Measurements from ENCODE around the gene TOMM34. TPM values are rescaled to one million over a fixed set of nuclear protein-coding genes. Genes with fewer than 3 reads are reported as not detected.

TOMM34 gene
- total and polyA plus RNA-seq, 5 experiments from 2014 or later: 9.3 to 27.2 (median 12.7) TPM

GRCh38 chr20:44946271-44946852 lies 13.8 kb downstream of the TOMM34 start:
- Mint-ChIP-seq H3K4me3 (no peak overlapping the region), H3K9me3 (no peaks in the 10 kb centered on the region), H3K27ac (peak overlapping the region in 6 of 10 donors; percentile 16 to 89 (median 60)), H3K27me3 (no peaks in the 10 kb centered on the region), H3K4me1 (peaks cover 0 to 6% (median 3%) of the 10 kb centered on the region in 4 donors), H3K36me3 (peaks cover 0 to 95% (median 24%) of the 10 kb centered on the region in 3 donors)
- ATAC-seq (no peak), DNase-seq (no peak)
- POLR2A ChIA-PET: interaction anchor here (1.5 kb wide), 1 partner anchor 15 kb away, joined by 3 read pairs; no protein-coding TSS in a partner anchor

DNA sequence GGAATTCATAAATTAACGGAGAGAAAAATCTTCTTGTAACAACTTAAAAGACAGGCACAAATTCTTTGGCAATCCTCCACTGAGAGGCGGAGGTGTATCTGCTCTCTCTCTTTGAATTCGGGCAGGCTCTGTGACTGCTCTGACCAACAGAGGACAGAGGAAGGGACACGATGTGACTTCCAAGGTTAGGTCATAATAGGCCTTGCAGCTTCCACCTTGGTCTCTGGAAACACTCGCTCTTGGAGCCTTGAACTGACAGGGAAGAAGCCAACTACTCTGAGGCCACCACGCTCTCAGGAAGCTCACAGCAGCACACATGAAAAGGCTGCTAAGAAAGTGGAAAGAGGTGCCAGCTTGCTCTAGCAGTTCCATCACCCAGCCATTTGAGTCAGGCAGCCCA lies 14.9 kb downstream of the TOMM34 start:
- Mint-ChIP-seq H3K36me3 (peaks cover 0 to 93% (median 18%) of the 10 kb centered on the region in 3 donors), H3K27ac (peak overlapping the region in 6 of 10 donors; percentile 7 to 80 (median 40)), H3K4me1 (peaks cover 0 to 6% (median 3%) of the 10 kb centered on the region in 4 donors), H3K9me3 (no peaks in the 10 kb centered on the region), H3K4me3 (no peak overlapping the region), H3K27me3 (no peaks in the 10 kb centered on the region)
- DNase-seq (no peak), ATAC-seq (no peak)
- POLR2A ChIA-PET: interaction anchor here (1.5 kb wide), 1 partner anchor 16 kb away, joined by 3 read pairs; no protein-coding TSS in a partner anchor

GRCh38 chr20:44943828-44944227 lies 16.4 kb downstream of the TOMM34 start:
- peak overlapping the region in 4 of 10 donors; percentile 4 to 67 (median 44) for H3K27ac Mint-ChIP-seq
- H3K4me1 Mint-ChIP-seq: peaks cover 0 to 6% (median 2%) of the 10 kb centered on the region in 4 donors
- POLR2A ChIA-PET: no interaction called here
- DNase-seq (no peak), ATAC-seq (no peak)
- no peaks in the 10 kb centered on the region for H3K27me3 Mint-ChIP-seq
- H3K4me3 Mint-ChIP-seq: no peak overlapping the region
- no peaks in the 10 kb centered on the region for H3K9me3 Mint-ChIP-seq
- H3K36me3 Mint-ChIP-seq: peaks cover 0 to 89% (median 13%) of the 10 kb centered on the region in 3 donors

GRCh38 chr20:44942264-44942973 lies 17.8 kb downstream of the TOMM34 start:
- ATAC-seq (no peak), DNase-seq (no peak)
- H3K27me3 Mint-ChIP-seq: no peaks in the 10 kb centered on the region
- peak overlapping the region in 5 of 10 donors; percentile 9 to 91 (median 21) for H3K27ac Mint-ChIP-seq
- H3K4me3 Mint-ChIP-seq: no peak overlapping the region
- POLR2A ChIA-PET: no interaction called here
- no peaks in the 10 kb centered on the region for H3K9me3 Mint-ChIP-seq
- H3K4me1 Mint-ChIP-seq: peaks cover 0 to 6% (median 1%) of the 10 kb centered on the region in 4 donors
- H3K36me3 Mint-ChIP-seq: peaks cover 0 to 82% (median 8%) of the 10 kb centered on the region in 3 donors

- DNase-seq (no peak), ATAC-seq (no peak)
- Mint-ChIP-seq H3K36me3 (peaks cover 0 to 82% (median 8%) of the 10 kb centered on the region in 3 donors), H3K27ac (peak overlapping the region in 5 of 10 donors; percentile 18 to 84 (median 47)), H3K27me3 (no peaks in the 10 kb centered on the region), H3K9me3 (no peaks in the 10 kb centered on the region), H3K4me1 (peaks cover 0 to 6% (median 0%) of the 10 kb centered on the region in 4 donors), H3K4me3 (no peak overlapping the region)
- POLR2A ChIA-PET: interaction anchor here (1.0 to 1.4 kb wide), 2 partner anchors 9 to 41 kb away, joined by 3 to 6 read pairs; no protein-coding TSS in a partner anchor
Measured at GRCh38 chr20:44941120-44941691, 19.0 kb downstream of the TOMM34 start.

DNA sequence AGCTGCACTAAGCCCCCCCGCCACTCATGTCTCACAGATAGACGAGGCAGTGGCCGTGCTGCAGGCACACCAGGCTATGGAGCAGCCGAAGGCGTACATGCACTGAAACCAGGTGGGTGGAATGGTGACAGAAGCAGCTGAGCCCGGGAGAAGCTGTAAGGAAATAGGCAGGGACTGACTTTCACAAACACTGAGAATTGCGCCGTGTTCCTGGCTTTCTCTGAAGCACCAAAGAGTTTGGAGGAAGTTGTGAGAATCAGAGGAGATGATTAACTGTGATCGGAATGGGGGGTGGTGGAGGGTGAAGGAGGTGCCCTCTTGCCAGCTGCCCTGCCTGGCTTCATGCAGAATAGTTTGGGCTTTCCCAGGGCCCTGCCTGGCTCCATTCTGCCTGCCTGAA lies 21.6 kb downstream of the TOMM34 start:
- peak overlapping the region in 3 of 10 donors; percentile 61 to 89 (median 76) for H3K27ac Mint-ChIP-seq
- H3K36me3 Mint-ChIP-seq: peaks cover 0 to 69% (median 11%) of the 10 kb centered on the region in 3 donors
- H3K4me1 Mint-ChIP-seq: peaks cover 0 to 6% (median 0%) of the 10 kb centered on the region in 4 donors
- ATAC-seq: no peak
- no peak overlapping the region for H3K4me3 Mint-ChIP-seq
- no peaks in the 10 kb centered on the region for H3K27me3 Mint-ChIP-seq
- no peaks in the 10 kb centered on the region for H3K9me3 Mint-ChIP-seq
- DNase-seq: no peak
- POLR2A ChIA-PET: interaction anchor here (1.3 kb wide), 1 partner anchor 13 kb away, joined by 3 read pairs; no protein-coding TSS in a partner anchor

GRCh38 chr20:44936510-44936909 lies 23.7 kb downstream of the TOMM34 start:
- H3K9me3 Mint-ChIP-seq: no peaks in the 10 kb centered on the region
- no peaks in the 10 kb centered on the region for H3K27me3 Mint-ChIP-seq
- H3K27ac Mint-ChIP-seq: no peak overlapping the region
- no peak overlapping the region for H3K4me3 Mint-ChIP-seq
- H3K4me1 Mint-ChIP-seq: peaks cover 0 to under 1% (median 0%) of the 10 kb centered on the region in 4 donors
- ATAC-seq: no peak
- H3K36me3 Mint-ChIP-seq: peaks cover 0 to 59% (median 12%) of the 10 kb centered on the region in 3 donors
- POLR2A ChIA-PET: no interaction called here
- DNase-seq: no peak

- Mint-ChIP-seq H3K27me3 (no peaks in the 10 kb centered on the region), H3K4me1 (peaks cover 0 to 1% (median 0%) of the 10 kb centered on the region in 4 donors), H3K27ac (peak overlapping the region in 1 of 10 donors; percentile 37), H3K36me3 (peaks cover 0 to 44% (median 17%) of the 10 kb centered on the region in 3 donors), H3K4me3 (no peak overlapping the region), H3K9me3 (no peaks in the 10 kb centered on the region)
- POLR2A ChIA-PET: interaction anchor here (0.8 to 1.0 kb wide), 2 partner anchors 8 to 64 kb away, joined by 3 to 4 read pairs; no protein-coding TSS in a partner anchor
- ATAC-seq (no peak), DNase-seq (no peak)
Measured at GRCh38 chr20:44932916-44933315, 27.3 kb downstream of the TOMM34 start.

- H3K36me3 Mint-ChIP-seq: peaks cover 0 to 37% (median 17%) of the 10 kb centered on the region in 3 donors
- H3K9me3 Mint-ChIP-seq: no peaks in the 10 kb centered on the region
- peaks cover 0 to 1% (median 0%) of the 10 kb centered on the region in 4 donors for H3K4me1 Mint-ChIP-seq
- H3K27me3 Mint-ChIP-seq: no peaks in the 10 kb centered on the region
- DNase-seq: no peak
- H3K4me3 Mint-ChIP-seq: no peak overlapping the region
- no peak overlapping the region for H3K27ac Mint-ChIP-seq
- POLR2A ChIA-PET: interaction anchor here (0.6 kb wide), 1 partner anchor 44 kb away, joined by 3 read pairs; no protein-coding TSS in a partner anchor
- no peak for ATAC-seq
Measured at GRCh38 chr20:44931911-44932310, 28.3 kb downstream of the TOMM34 start.

DNA sequence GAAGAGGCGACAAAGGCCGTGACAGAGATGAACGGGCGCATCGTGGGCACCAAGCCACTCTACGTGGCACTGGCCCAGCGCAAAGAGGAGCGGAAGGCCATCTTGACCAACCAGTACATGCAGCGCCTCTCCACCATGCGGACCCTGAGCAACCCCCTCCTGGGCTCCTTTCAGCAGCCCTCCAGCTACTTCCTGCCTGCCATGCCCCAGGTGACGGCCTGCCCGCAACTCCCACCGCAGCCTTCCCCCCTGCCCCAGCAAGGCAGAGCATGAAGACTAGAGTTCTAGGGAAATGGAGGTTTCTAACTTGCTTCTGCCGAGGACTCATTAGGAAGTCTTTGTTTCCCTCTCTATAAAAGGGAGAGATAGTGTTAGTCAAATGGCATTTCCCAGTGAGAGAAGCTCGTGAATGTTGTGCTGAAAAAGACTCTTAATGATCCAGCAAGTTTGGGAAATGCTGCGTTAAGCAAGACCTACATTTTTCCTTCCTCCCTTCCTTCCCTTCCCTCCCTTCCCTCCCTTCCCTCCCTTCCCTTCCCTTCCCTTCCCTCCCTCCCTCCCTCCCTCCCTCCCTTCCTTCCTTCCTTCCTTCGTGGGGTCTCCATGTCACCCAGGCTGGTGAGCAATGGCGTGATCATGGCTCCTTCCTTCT lies 29.6 kb downstream of the TOMM34 start:
- H3K9me3 Mint-ChIP-seq: no peaks in the 10 kb centered on the region
- DNase-seq (no peak), ATAC-seq (no peak)
- no peak overlapping the region for H3K4me3 Mint-ChIP-seq
- H3K4me1 Mint-ChIP-seq: peaks cover 0 to 1% (median 0%) of the 10 kb centered on the region in 4 donors
- H3K27ac Mint-ChIP-seq: peak overlapping the region in 2 of 10 donors; percentile 48 to 75
- H3K36me3 Mint-ChIP-seq: peaks cover 0 to 27% (median 13%) of the 10 kb centered on the region in 3 donors
- no peaks in the 10 kb centered on the region for H3K27me3 Mint-ChIP-seq
- POLR2A ChIA-PET: interaction anchor here (0.5 kb wide), 1 partner anchor 17 kb away, joined by 6 read pairs; no protein-coding TSS in a partner anchor

DNA sequence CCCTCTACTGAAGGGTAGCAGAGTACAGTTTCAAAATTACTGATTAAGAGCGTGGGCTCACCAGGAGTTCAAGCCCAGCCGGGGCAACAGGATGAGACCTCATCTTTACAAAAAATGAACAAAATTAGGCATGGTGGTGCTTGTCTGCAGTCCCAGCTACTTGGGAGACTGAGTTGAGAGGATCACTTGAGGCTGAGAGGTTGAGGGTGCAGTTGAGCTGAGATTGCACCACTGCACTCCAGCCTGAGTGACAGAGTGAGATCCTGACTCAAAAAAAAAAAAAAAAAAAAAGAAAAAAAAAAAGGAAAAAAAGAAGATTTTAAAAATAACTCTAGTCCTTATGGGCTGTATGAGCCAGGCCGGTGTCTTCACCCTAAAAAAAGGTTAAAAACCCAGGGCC lies 31.6 kb downstream of the TOMM34 start:
- no peak overlapping the region for H3K4me3 Mint-ChIP-seq
- no peak for ATAC-seq
- peaks cover 0 to 36% (median 14%) of the 10 kb centered on the region in 3 donors for H3K36me3 Mint-ChIP-seq
- H3K27me3 Mint-ChIP-seq: no peaks in the 10 kb centered on the region
- peak overlapping the region in 1 of 10 donors; percentile 27 for H3K27ac Mint-ChIP-seq
- no peak for DNase-seq
- H3K4me1 Mint-ChIP-seq: peaks cover 0 to 1% (median 0%) of the 10 kb centered on the region in 4 donors
- POLR2A ChIA-PET: interaction anchor here (0.7 kb wide), 1 partner anchor 168 kb away, joined by 7 read pairs; no protein-coding TSS in a partner anchor
- no peaks in the 10 kb centered on the region for H3K9me3 Mint-ChIP-seq

- ATAC-seq: no peak
- POLR2A ChIA-PET: no interaction called here
- no peak for DNase-seq
- peaks cover 0 to 38% (median 9%) of the 10 kb centered on the region in 3 donors for H3K36me3 Mint-ChIP-seq
- H3K27ac Mint-ChIP-seq: no peak overlapping the region
- no peaks in the 10 kb centered on the region for H3K27me3 Mint-ChIP-seq
- no peaks in the 10 kb centered on the region for H3K4me1 Mint-ChIP-seq
- H3K9me3 Mint-ChIP-seq: no peaks in the 10 kb centered on the region
- no peak overlapping the region for H3K4me3 Mint-ChIP-seq
Measured at GRCh38 chr20:44924541-44924940, 35.7 kb downstream of the TOMM34 start.

All from naive thymus-derived CD8-positive, alpha-beta T cell (primary cell).